A673 (cell line): ENCODE measurements around the gene PMP22. TPM values are rescaled to one million over a fixed set of nuclear protein-coding genes. Genes with fewer than 3 reads are reported as not detected.

ENCODE experiments used
- BruUV-seq: library from RNA; stranded (reverse); fragments of 400-500 nt; replicated peaks from 2 replicates; lab custom pipeline; 2021; lab: Mats Ljungman, UMichigan
- CTCF ChIA-PET: fragments of 300-600 bp; sonication (Branson Sonifier 250); formaldehyde crosslinking; loops from one replicate; lab custom pipeline; 2022; ENCODE audit warnings: antibody characterized with exemption; lab: Charles Lee
- POLR2A ChIA-PET: fragments of 300-600 bp; sonication (Branson Sonifier 250); formaldehyde crosslinking; loops from one replicate; lab custom pipeline; 2022; ENCODE audit warnings: antibody characterized with exemption; ENCODE audit not compliant: low non-redundant PET; lab: Charles Lee
- DNase-seq: peaks from one replicate; pipeline ENCODE4 v3.0.0-alpha.2; 2015; ENCODE audit warnings: low spot score
- H3K27ac ChIP-seq: fragments of 200-600 bp; sonication (generic); 2 replicates; pipeline ENCODE4 v1.5.1; 2016; ENCODE audit warnings: mixed run types, low read depth, mild to moderate bottlenecking, mixed read lengths, antibody characterized with exemption, low read length; ENCODE audit not compliant: poor library complexity, severe bottlenecking
- H3K27me3 ChIP-seq: fragments of 200-600 bp; sonication (generic); replicated peaks from 2 replicates; pipeline ENCODE4 v1.6.1; 2017; ENCODE audit warnings: mixed run types, low read depth, mild to moderate bottlenecking, mixed read lengths, antibody characterized with exemption, low read length; ENCODE audit not compliant: insufficient read depth, poor library complexity
- H3K36me3 ChIP-seq: fragments of 200-600 bp; sonication (generic); 2 replicates; pipeline ENCODE4 v1.6.1; 2016; ENCODE audit warnings: mixed run types, mild to moderate bottlenecking, mixed read lengths, antibody characterized with exemption, low read length; ENCODE audit not compliant: insufficient read depth, poor library complexity, severe bottlenecking
- H3K4me1 ChIP-seq: fragments of 200-600 bp; sonication (generic); 2 replicates; pipeline ENCODE4 v1.6.1; 2017; ENCODE audit warnings: mixed run types, mild to moderate bottlenecking, mixed read lengths, antibody characterized with exemption, low read length; ENCODE audit not compliant: insufficient read depth, poor library complexity, severe bottlenecking
- H3K4me3 ChIP-seq: fragments of 200-600 bp; sonication (generic); 2 replicates; pipeline ENCODE4 v1.5.1; 2016; ENCODE audit warnings: low read depth, mixed run types, mild to moderate bottlenecking, mixed read lengths, low read length; ENCODE audit not compliant: poor library complexity, severe bottlenecking
- H3K9me3 ChIP-seq: fragments of 200-600 bp; sonication (generic); 2 replicates; pipeline ENCODE4 v1.6.1; 2016; ENCODE audit warnings: mixed run types, low read depth, mild to moderate bottlenecking, mixed read lengths, antibody characterized with exemption, low read length; ENCODE audit not compliant: poor library complexity, severe bottlenecking
- EZH2 ChIP-seq: fragments of 200-600 bp; sonication (generic); IDR thresholded peaks from 2 replicates; pipeline ENCODE4 v1.6.1; 2017; ENCODE audit warnings: borderline replicate concordance, low read depth, mild to moderate bottlenecking, mixed read lengths, antibody characterized with exemption, low read length; ENCODE audit not compliant: poor library complexity, severe bottlenecking
- intact Hi-C: fragments of 100-400 bp; cut with micrococcal nuclease; formaldehyde crosslinking; loops from one replicate; pipeline ENCODE4 v1.10.0; 2022; ENCODE audit not compliant: unreplicated experiment
- total RNA-seq: library from RNA; stranded (reverse); gene quantifications from 2 replicates; pipeline ENCODE4 v1.2.3, GENCODE V29; 2021
- TF ChIP-seq, protein P1 (sequence below): fragments of 300-800, 200-600 bp; sonication (generic); conservative IDR thresholded peaks from 2 replicates; pipeline ENCODE4 v1.5.1; 2017; ENCODE audit warnings: low read depth, mild to moderate bottlenecking, antibody characterized with exemption, low read length, moderate library complexity, mixed read lengths

PMP22 gene
- total RNA-seq, 1 experiment from 2014 or later: not detected

DNA sequence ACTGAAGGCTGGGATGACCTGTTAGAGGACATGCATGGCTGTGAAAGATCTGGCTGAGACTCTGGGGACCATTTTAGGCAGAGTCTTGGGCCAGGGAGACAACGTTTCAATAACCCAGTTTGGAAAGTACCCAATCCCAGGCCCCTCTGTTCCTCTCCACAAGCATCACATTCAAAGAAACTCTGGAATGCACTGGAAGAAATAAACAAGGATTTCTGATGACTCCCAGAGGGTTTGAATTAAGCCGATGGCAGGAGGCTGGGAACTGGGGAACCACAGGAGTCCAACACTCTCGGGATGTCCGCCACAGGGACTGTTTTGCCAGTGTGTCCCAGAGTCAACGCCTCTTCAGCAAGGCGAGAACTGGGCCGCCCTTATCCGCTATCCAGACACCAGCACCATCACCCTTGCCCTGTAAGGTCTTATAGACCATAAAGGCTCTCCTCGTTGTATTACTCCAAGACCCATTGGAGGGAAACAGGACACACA lies 3.3 kb downstream of the PMP22 start:
- POLR2A ChIA-PET: no interaction called here
- DNase-seq: peak; percentile 3
- H3K4me3 ChIP-seq: no peak overlapping the region
- CTCF ChIA-PET: no interaction called here
- TF ChIP-seq, protein P1, sequence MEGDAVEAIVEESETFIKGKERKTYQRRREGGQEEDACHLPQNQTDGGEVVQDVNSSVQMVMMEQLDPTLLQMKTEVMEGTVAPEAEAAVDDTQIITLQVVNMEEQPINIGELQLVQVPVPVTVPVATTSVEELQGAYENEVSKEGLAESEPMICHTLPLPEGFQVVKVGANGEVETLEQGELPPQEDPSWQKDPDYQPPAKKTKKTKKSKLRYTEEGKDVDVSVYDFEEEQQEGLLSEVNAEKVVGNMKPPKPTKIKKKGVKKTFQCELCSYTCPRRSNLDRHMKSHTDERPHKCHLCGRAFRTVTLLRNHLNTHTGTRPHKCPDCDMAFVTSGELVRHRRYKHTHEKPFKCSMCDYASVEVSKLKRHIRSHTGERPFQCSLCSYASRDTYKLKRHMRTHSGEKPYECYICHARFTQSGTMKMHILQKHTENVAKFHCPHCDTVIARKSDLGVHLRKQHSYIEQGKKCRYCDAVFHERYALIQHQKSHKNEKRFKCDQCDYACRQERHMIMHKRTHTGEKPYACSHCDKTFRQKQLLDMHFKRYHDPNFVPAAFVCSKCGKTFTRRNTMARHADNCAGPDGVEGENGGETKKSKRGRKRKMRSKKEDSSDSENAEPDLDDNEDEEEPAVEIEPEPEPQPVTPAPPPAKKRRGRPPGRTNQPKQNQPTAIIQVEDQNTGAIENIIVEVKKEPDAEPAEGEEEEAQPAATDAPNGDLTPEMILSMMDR: no peak
- TF ChIP-seq EZH2: no peak
- H3K27me3 ChIP-seq: peaks cover 67% of the 10 kb centered on the region
- H3K4me1 ChIP-seq: no peaks in the 10 kb centered on the region
- intact Hi-C loops: loop anchor here (2.0 kb wide), 1 partner anchor 241 kb away; no protein-coding TSS in a partner anchor
- no peaks in the 10 kb centered on the region for H3K36me3 ChIP-seq
- no peak overlapping the region for H3K27ac ChIP-seq
- no peaks in the 10 kb centered on the region for H3K9me3 ChIP-seq
- no TSS peak for BruUV-seq

DNA sequence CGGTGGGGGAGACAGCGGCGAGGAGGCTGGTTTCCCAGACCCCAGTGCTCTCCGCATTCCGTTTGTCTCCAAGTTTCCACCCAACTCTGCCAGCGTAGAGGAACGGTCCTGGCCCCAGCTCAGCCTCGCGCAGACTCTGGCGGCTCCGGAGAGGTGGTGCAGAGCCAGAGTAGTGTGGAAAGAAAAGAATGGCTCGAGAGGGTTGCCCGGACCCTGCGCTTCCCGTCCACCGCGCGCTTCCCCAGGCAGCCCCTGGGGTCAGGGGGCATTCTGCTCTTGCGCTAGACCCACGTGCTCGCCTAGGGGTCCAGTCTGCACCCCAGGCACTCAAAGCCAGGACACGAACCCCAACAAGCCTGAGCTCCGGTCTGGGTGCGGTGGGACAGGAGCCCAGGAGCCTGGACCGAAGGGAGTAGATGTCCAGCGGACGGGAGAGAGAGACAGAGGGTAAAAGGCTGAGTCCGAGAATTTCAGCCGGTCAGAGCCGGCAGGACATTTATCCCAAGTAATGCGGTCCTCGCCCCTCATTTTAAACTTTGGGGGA lies 3.8 kb downstream of the PMP22 start:
- no TSS peak for BruUV-seq
- DNase-seq: peak; percentile 39
- H3K27ac ChIP-seq: no peak overlapping the region
- ChIA-PET POLR2A (no interaction called here), CTCF (no interaction called here)
- H3K36me3 ChIP-seq: no peaks in the 10 kb centered on the region
- peak overlapping the region; percentile 46 for H3K4me3 ChIP-seq
- peaks cover 64% of the 10 kb centered on the region for H3K27me3 ChIP-seq
- intact Hi-C loops: loop anchor here (2.0 kb wide), 1 partner anchor 241 kb away; no protein-coding TSS in a partner anchor
- TF ChIP-seq EZH2: no peak
- TF ChIP-seq, protein P1: no peak
- no peaks in the 10 kb centered on the region for H3K9me3 ChIP-seq
- no peaks in the 10 kb centered on the region for H3K4me1 ChIP-seq

DNA sequence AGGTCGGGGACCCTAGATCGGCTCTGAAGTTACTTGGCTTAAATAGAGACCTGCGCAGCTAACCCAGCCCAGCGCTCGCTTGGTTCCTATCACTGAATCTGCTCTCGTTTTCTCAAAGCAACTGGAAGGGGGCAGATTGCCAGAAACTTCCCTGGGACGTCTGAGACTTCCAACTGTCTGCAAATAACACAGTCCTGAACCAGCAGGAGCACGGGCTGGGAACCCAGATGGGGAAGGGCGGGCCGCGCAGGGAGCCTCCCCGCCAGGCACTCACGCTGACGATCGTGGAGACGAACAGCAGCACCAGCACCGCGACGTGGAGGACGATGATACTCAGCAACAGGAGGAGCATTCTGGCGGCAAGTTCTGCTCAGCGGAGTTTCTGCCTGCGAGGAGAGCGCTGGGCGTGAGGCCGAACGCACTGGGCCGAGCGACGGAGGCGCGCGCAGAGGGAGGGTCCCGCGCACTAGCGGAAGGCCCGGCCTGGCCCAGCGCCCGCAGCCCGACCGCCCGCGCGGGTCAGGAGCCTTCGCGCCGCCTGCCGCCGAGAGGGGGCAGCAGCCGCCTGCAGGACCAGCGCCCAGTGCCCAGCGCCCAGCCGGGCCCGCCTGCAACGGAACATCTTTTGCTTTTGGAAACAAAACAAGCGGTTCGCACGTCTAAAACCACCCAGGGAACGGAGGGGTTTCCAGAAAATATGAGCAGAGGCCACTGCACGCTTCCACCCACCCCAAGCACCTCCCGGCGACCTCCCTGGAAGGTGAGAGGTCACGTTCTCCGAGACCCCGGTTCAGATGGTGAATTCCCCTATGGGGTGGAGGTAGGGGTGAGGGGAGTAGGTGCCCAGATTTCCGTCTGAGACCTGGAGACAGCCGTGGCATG lies 4.5 kb downstream of the PMP22 start:
- Histone ChIP-seq H3K36me3 (no peaks in the 10 kb centered on the region), H3K4me1 (no peaks in the 10 kb centered on the region), H3K27me3 (peaks cover 57% of the 10 kb centered on the region), H3K27ac (no peak overlapping the region), H3K4me3 (peak overlapping the region; percentile 46), H3K9me3 (no peaks in the 10 kb centered on the region)
- POLR2A ChIA-PET: no interaction called here
- CTCF ChIA-PET: no interaction called here
- no TSS peak for BruUV-seq
- TF ChIP-seq EZH2: no peak
- TF ChIP-seq, protein P1: peak; percentile 61
- intact Hi-C loops: loop anchor here (2.0 kb wide), 1 partner anchor 242 kb away; no protein-coding TSS in a partner anchor
- peak; percentile 69 for DNase-seq
